HEK293 (cell line): ENCODE measurements around the gene SCFD1.

Experiments
- AEBP2 ChIP-seq: fragments of 450-650 bp; formaldehyde crosslinking; IDR thresholded peaks from 2 replicates; pipeline ENCODE4 v1.5.1; 2016; ENCODE audit warnings: missing biosample characterization, missing genetic modification characterization, borderline replicate concordance
- CTCF ChIP-seq: fragments of 450-650 bp; formaldehyde crosslinking; IDR thresholded peaks from 2 replicates; pipeline ENCODE4 v1.5.1; 2016; ENCODE audit warnings: missing biosample characterization, missing genetic modification characterization
- HOXC10 ChIP-seq: sonication (generic); formaldehyde crosslinking; IDR thresholded peaks from 2 replicates; pipeline ENCODE4 v1.8.1; 2023; ENCODE audit warnings: mild to moderate bottlenecking, missing genetic modification reagents
- MEIS1 ChIP-seq: sonication (generic); formaldehyde crosslinking; IDR thresholded peaks from 2 replicates; pipeline ENCODE4 v1.8.1; 2022; ENCODE audit warnings: missing genetic modification reagents, mild to moderate bottlenecking, borderline replicate concordance
- ZBTB1 ChIP-seq: fragments of 450-650 bp; formaldehyde crosslinking; IDR thresholded peaks from 2 replicates; pipeline ENCODE4 v1.5.1; 2016; ENCODE audit warnings: missing biosample characterization, missing genetic modification characterization
- ZBTB21 ChIP-seq: fragments of 450-650 bp; formaldehyde crosslinking; IDR thresholded peaks from 2 replicates; pipeline ENCODE4 v1.5.1; 2017; ENCODE audit warnings: missing biosample characterization, missing genetic modification characterization
- ZBTB8A ChIP-seq: fragments of 450-650 bp; formaldehyde crosslinking; IDR thresholded peaks from 2 replicates; pipeline ENCODE4 v1.5.1; 2016; ENCODE audit warnings: missing biosample characterization, missing genetic modification characterization
- ZNF10 ChIP-seq: fragments of 450-650 bp; formaldehyde crosslinking; IDR thresholded peaks from 2 replicates; pipeline ENCODE4 v1.5.1; 2017; ENCODE audit warnings: missing biosample characterization, missing genetic modification characterization
- ZNF140 ChIP-seq: fragments of 450-650 bp; formaldehyde crosslinking; IDR thresholded peaks from 2 replicates; pipeline ENCODE4 v1.5.1; 2016; ENCODE audit warnings: missing biosample characterization, missing genetic modification characterization
- ZNF148 ChIP-seq: fragments of 450-650 bp; formaldehyde crosslinking; IDR thresholded peaks from 2 replicates; pipeline ENCODE4 v1.5.0; 2017; ENCODE audit warnings: missing biosample characterization, missing genetic modification characterization, borderline replicate concordance
- ZNF157 ChIP-seq: fragments of 450-650 bp; formaldehyde crosslinking; IDR thresholded peaks from 2 replicates; pipeline ENCODE4 v1.5.1; 2016; ENCODE audit warnings: missing biosample characterization, missing genetic modification characterization
- ZNF184 ChIP-seq: fragments of 450-650 bp; IDR thresholded peaks from 2 replicates; pipeline ENCODE4 v1.5.1; 2018; ENCODE audit warnings: missing biosample characterization, mild to moderate bottlenecking, missing genetic modification characterization
- ZNF202 ChIP-seq: fragments of 450-650 bp; formaldehyde crosslinking; IDR thresholded peaks from 2 replicates; pipeline ENCODE4 v1.5.1; 2016; ENCODE audit warnings: missing biosample characterization, missing genetic modification characterization, borderline replicate concordance
- ZNF211 ChIP-seq: fragments of 450-650 bp; formaldehyde crosslinking; IDR thresholded peaks from 2 replicates; pipeline ENCODE4 v1.5.1; 2016; ENCODE audit warnings: low read depth, missing biosample characterization, missing genetic modification characterization
- ZNF239 ChIP-seq: fragments of 450-650 bp; formaldehyde crosslinking; IDR thresholded peaks from 2 replicates; pipeline ENCODE4 v1.5.1; 2016; ENCODE audit warnings: missing biosample characterization, missing genetic modification characterization
- ZNF292 ChIP-seq: fragments of 450-650 bp; formaldehyde crosslinking; IDR thresholded peaks from 2 replicates; pipeline ENCODE4 v1.5.1; 2016; ENCODE audit warnings: low read depth, missing biosample characterization, missing genetic modification characterization, borderline replicate concordance
- ZNF354C ChIP-seq: fragments of 450-650 bp; formaldehyde crosslinking; IDR thresholded peaks from 2 replicates; pipeline ENCODE4 v1.5.1; 2016; ENCODE audit warnings: missing biosample characterization, missing genetic modification characterization, low read depth, borderline replicate concordance
- ZNF394 ChIP-seq: fragments of 450-650 bp; formaldehyde crosslinking; IDR thresholded peaks from 2 replicates; pipeline ENCODE4 v1.5.1; 2016; ENCODE audit warnings: missing biosample characterization, missing genetic modification characterization, mild to moderate bottlenecking, moderate library complexity, borderline replicate concordance
- ZNF416 ChIP-seq: fragments of 450-650 bp; formaldehyde crosslinking; IDR thresholded peaks from 2 replicates; pipeline ENCODE4 v1.5.1; 2016; ENCODE audit warnings: missing biosample characterization, missing genetic modification characterization
- ZNF423 ChIP-seq: fragments of 450-650 bp; formaldehyde crosslinking; IDR thresholded peaks from 2 replicates; pipeline ENCODE4 v1.5.1; 2016; ENCODE audit warnings: missing biosample characterization, missing genetic modification characterization
- ZNF426 ChIP-seq: fragments of 450-650 bp; formaldehyde crosslinking; IDR thresholded peaks from 2 replicates; pipeline ENCODE4 v1.5.1; 2017; ENCODE audit warnings: missing biosample characterization, missing genetic modification characterization, mild to moderate bottlenecking, inconsistent platforms, moderate library complexity
- ZNF488 ChIP-seq: fragments of 450-650 bp; formaldehyde crosslinking; IDR thresholded peaks from 2 replicates; pipeline ENCODE4 v1.5.1; 2016; ENCODE audit warnings: missing biosample characterization, missing genetic modification characterization
- ZNF548 ChIP-seq: fragments of 450-650 bp; formaldehyde crosslinking; IDR thresholded peaks from 2 replicates; pipeline ENCODE4 v1.5.1; 2016; ENCODE audit warnings: missing biosample characterization, missing genetic modification characterization
- ZNF555 ChIP-seq: fragments of 450-650 bp; formaldehyde crosslinking; conservative IDR thresholded peaks from 2 replicates; pipeline ENCODE4 v1.5.1; 2017; ENCODE audit warnings: missing biosample characterization, mild to moderate bottlenecking, missing genetic modification characterization, inconsistent platforms
- ZNF596 ChIP-seq: fragments of 450-650 bp; IDR thresholded peaks from 2 replicates; pipeline ENCODE4 v1.5.0; 2018; ENCODE audit warnings: missing biosample characterization, mild to moderate bottlenecking, missing genetic modification characterization, moderate library complexity
- ZNF600 ChIP-seq: fragments of 450-650 bp; formaldehyde crosslinking; IDR thresholded peaks from 2 replicates; pipeline ENCODE4 v1.5.1; 2016; ENCODE audit warnings: missing biosample characterization, missing genetic modification characterization
- ZNF623 ChIP-seq: fragments of 450-650 bp; formaldehyde crosslinking; IDR thresholded peaks from 2 replicates; pipeline ENCODE4 v1.5.1; 2016; ENCODE audit warnings: missing biosample characterization, missing genetic modification characterization
- ZNF639 ChIP-seq: fragments of 450-650 bp; formaldehyde crosslinking; IDR thresholded peaks from 2 replicates; pipeline ENCODE4 v1.5.1; 2016; ENCODE audit warnings: missing biosample characterization, missing genetic modification characterization
- ZNF707 ChIP-seq: fragments of 450-650 bp; formaldehyde crosslinking; IDR thresholded peaks from 2 replicates; pipeline ENCODE4 v1.5.1; 2016; ENCODE audit warnings: missing biosample characterization, missing genetic modification characterization

SCFD1 gene

GRCh38 chr14:30691751-30692398, 69.8 kb downstream of the SCFD1 start (continued):
- no peak for TF ChIP-seq CTCF
- no peak for TF ChIP-seq ZNF148 (tag by site-specific recombination)
- TF ChIP-seq ZNF354C (tag by site-specific recombination), result no peak
- no peak for TF ChIP-seq ZNF10 (tag by site-specific recombination)
- TF ChIP-seq ZBTB8A (tag by site-specific recombination), result peak; percentile 31; the same call in 1 of the 2 replicates
- no peak for TF ChIP-seq ZNF596 (tag by site-specific recombination)
- TF ChIP-seq ZNF423 (tag by site-specific recombination), result no peak
- no peak for TF ChIP-seq ZNF157
- no peak for TF ChIP-seq ZNF239 (tag by site-specific recombination)
- TF ChIP-seq AEBP2 (tag by site-specific recombination), result 0 out of 2 replicates have a peak, but pooled peaks have one; percentile 18
- TF ChIP-seq ZNF600 (tag by site-specific recombination), result no peak
- TF ChIP-seq ZNF394 (tag by site-specific recombination), result peak; percentile 72; the same call in 1 of the 2 replicates
- no peak for TF ChIP-seq HOXC10 (CRISPR knock-in tag)
- TF ChIP-seq ZNF211 (tag by site-specific recombination), result no peak
- no peak for TF ChIP-seq ZNF292
- TF ChIP-seq ZNF184, result no peak
- no peak for TF ChIP-seq ZNF707 (tag by site-specific recombination)
- no peak for TF ChIP-seq ZBTB21 (tag by site-specific recombination)
- peak; percentile 55 for TF ChIP-seq ZNF426 (tag by site-specific recombination)
- TF ChIP-seq ZNF140 (tag by site-specific recombination), result peak; percentile 58; the same call in 1 of the 2 replicates
- no peak for TF ChIP-seq ZBTB1 (tag by site-specific recombination)
- TF ChIP-seq ZNF202 (tag by site-specific recombination), result no peak
- TF ChIP-seq ZNF555, result peak; percentile 59
- 0 out of 2 replicates have a peak, but pooled peaks have one; percentile 23 for TF ChIP-seq ZNF623 (tag by site-specific recombination)
- no peak for TF ChIP-seq ZNF548 (tag by site-specific recombination)
- TF ChIP-seq ZNF488 (tag by site-specific recombination), result no peak
- TF ChIP-seq MEIS1, result no peak
- no peak for TF ChIP-seq ZNF416 (tag by site-specific recombination)
- TF ChIP-seq ZNF639 (tag by site-specific recombination), result no peak
